Activated CD8-positive, alpha-beta memory T cell treated with anti-CD3 and anti-CD28 coated beads, Interleukin-2, amount 50 U/mL, for 24 hours (primary cell): ENCODE measurements around the gene ZFP36L1.

Experiments used
- DNase-seq: peaks from one replicate; pipeline ENCODE4 v3.0.0-alpha.2; 2020; ENCODE audit errors: extremely low read depth

Gene ZFP36L1

DNA sequence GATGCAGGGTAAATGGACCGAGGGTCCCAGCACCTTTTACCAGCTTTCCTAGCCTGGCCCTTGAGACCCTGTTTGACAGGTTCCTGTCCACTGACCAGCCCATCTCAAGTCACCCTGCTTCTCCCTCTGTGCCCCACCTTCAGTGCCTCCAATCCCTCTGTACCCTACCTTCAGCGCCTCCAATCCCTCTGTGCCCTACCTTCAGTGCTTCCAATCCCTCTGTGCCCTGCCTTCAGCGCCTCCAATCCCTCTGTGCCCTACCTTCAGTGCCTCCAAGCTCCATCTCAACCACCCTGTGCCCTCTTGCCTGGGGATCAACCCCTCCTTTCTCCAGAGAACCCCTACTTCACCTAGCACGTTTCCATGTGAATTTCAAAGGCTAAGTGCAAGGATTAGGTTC is 54.3 kb downstream of the ZFP36L1 start:
- DNase-seq = no peak
